ENCODE measurements around the gene RGS3.

DNA sequence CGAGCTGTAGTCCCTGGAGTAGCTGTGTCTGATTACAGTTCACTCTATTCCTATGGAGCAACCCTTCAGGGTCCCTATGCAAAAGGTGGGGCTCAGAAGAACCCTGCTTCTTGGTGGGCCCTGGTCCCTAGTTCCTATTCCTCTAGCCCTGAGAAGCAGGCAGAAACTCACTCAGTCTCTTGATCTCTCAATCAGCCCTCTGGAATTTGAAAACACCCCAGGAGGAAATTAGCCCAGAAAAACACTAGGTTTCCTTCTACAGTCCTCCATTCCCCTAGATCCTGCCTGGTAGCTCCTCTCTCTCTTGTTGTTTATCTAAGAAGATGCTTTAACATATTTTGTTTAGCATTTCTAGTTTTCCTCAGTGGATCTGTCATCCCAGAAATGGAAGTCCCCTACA, 7.6 kb downstream of the RGS3 start:
- TF ChIP-seq, protein P1, sequence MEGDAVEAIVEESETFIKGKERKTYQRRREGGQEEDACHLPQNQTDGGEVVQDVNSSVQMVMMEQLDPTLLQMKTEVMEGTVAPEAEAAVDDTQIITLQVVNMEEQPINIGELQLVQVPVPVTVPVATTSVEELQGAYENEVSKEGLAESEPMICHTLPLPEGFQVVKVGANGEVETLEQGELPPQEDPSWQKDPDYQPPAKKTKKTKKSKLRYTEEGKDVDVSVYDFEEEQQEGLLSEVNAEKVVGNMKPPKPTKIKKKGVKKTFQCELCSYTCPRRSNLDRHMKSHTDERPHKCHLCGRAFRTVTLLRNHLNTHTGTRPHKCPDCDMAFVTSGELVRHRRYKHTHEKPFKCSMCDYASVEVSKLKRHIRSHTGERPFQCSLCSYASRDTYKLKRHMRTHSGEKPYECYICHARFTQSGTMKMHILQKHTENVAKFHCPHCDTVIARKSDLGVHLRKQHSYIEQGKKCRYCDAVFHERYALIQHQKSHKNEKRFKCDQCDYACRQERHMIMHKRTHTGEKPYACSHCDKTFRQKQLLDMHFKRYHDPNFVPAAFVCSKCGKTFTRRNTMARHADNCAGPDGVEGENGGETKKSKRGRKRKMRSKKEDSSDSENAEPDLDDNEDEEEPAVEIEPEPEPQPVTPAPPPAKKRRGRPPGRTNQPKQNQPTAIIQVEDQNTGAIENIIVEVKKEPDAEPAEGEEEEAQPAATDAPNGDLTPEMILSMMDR (conservative IDR thresholded peaks at IDR 0.05): no peak
- no peak for TF ChIP-seq ZFX (IDR thresholded peaks at IDR 0.05)
